Stomach (tissue), 19 donors: ENCODE data around the gene SNRNP48. TPM values are rescaled to one million over a fixed set of nuclear protein-coding genes. Genes with fewer than 3 reads are reported as not detected.

Source experiments
- DNase-seq, 2 donors: peaks; one replicate each; pipeline versions ENCODE4 v3.0.0 to v3.0.0-alpha.2; 2013 to 2019
- H3K27ac ChIP-seq, 5 donors: fragments of 200-600 bp in 4 of 5; sonication (generic) in 4 of 5; one replicate each; pipeline ENCODE4 v1.5.1; 2013 to 2019; ENCODE audit warnings: mild to moderate bottlenecking in 1 of 5, moderate library complexity in 1 of 5
- H3K27me3 ChIP-seq, 3 donors: fragments of 200-600 bp; sonication (generic); one replicate each; pipeline ENCODE4 v1.5.1; 2017 to 2019; ENCODE audit warnings: mixed run types in 1 of 3
- H3K36me3 ChIP-seq, 4 donors: fragments of 200-600 bp; sonication (generic); 1 replicate in 3 of 4; 2 replicates in 1 of 4; pipeline ENCODE4 v1.5.1; 2016 to 2019
- H3K4me1 ChIP-seq, 4 donors: fragments of 200-600 bp; sonication (generic); one replicate each; pipeline ENCODE4 v1.5.1; 2016 to 2019
- H3K4me3 ChIP-seq, 4 donors: fragments of 200-600 bp; sonication (generic) in 3 of 4; one replicate each; pipeline ENCODE4 v1.5.1; 2016 to 2019; ENCODE audit warnings: mild to moderate bottlenecking in 1 of 4
- H3K9me3 ChIP-seq, 4 donors: fragments of 200-600 bp; sonication (generic); one replicate each; pipeline ENCODE4 v1.5.1; 2016 to 2019
- EP300 ChIP-seq: sonication (generic); formaldehyde crosslinking; IDR thresholded peaks from one replicate; pipeline ENCODE4 v1.6.1; 2017; ENCODE audit warnings: antibody characterized with exemption
- POLR2A ChIP-seq, 4 donors: fragments of 450-650 bp; IDR thresholded peaks; one replicate each; pipeline ENCODE4 v1.6.1; 2016; ENCODE audit warnings: antibody characterized with exemption in 4 of 4, control low read depth in 2 of 4, mild to moderate bottlenecking in 1 of 4, moderate library complexity in 1 of 4
- POLR2AphosphoS5 ChIP-seq, 3 donors: sonication (generic); formaldehyde crosslinking; IDR thresholded peaks; one replicate each; pipeline ENCODE4 v1.6.1; 2016; ENCODE audit warnings: antibody characterized with exemption in 3 of 3
- WGBS, 5 donors: extraction: QIAGEN DNeasy Blood & Tissue Kit in 3 of 5; methylation state at CpG; one replicate each; pipeline versions ENCODE4 v1.1.5 to v1.1.7; 2013 to 2018; 5-methylcytosine and 5-hydroxymethylcytosine counted together
- intact Hi-C: fragments of 100-400 bp; cut with DNase I; formaldehyde crosslinking; loops from one replicate; pipeline ENCODE4 v1.15.1; 2023; ENCODE audit warnings: low total_unique reads
- long read RNA-seq, 10 donors: transcript quantifications; one replicate each; lab custom pipeline, GENCODE V29; 2026
- polyA plus RNA-seq, 3 donors: library from polyadenylated mRNA; stranded (reverse); fragments of 200-250 nt; gene quantifications; one replicate each; pipeline ENCODE4 v1.2.3, GENCODE V29; 2013
- total RNA-seq, 5 donors: library from RNA; depleted of rRNA; stranded (reverse); fragments of >200 nt; gene quantifications; one replicate each; pipeline versions ENCODE4 v1.1.0 to v1.2.3, GENCODE V29; 2014 to 2016
- TF ChIP-seq, protein P1 (sequence below), 7 experiments: fragments of 450-650 bp in 4 of 7; fragments of 200-600 bp in 3 of 7; sonication (generic) in 3 of 7; IDR thresholded peaks; one replicate each; pipeline ENCODE4 v1.5.1; 2016 to 2019; ENCODE audit warnings: antibody characterized with exemption in 7 of 7, control low read depth in 2 of 7, mild to moderate bottlenecking in 1 of 7
- donor health status: healthy with polysubstance abuse.
- donor health status: Bipolar disorder and iron deficiency.
- donor health status: healthy.

The SNRNP48 gene
- 100 to 1,000 TPM in 1 of 5 donors, 10 to 100 TPM in 4; 12.6 to 138 (median 16.8) TPM for total RNA-seq
- polyA plus RNA-seq: 1 to 10 TPM; 5.1 to 7.9 (median 5.9) TPM
- long read RNA-seq, donor 1, partial matches to known transcripts: 0 of 2 reads
- long read RNA-seq, donor 1, other reads (novel, unspliced or antisense): 0 of 2 reads
- long read RNA-seq, donor 2, partial matches to known transcripts: 0 of 3 reads
- long read RNA-seq, donor 2, other reads (novel, unspliced or antisense): 0 of 3 reads
- long read RNA-seq, donor 3, full-length matches to known transcripts: 1 of 1 reads
- long read RNA-seq, donor 3, partial matches to known transcripts: 0 of 1 reads
- long read RNA-seq, donor 3, other reads (novel, unspliced or antisense): 0 of 1 reads
- long read RNA-seq, donor 4: 0 reads
- long read RNA-seq, donor 5, full-length matches to known transcripts: 1 of 1 reads
- long read RNA-seq, donor 5, partial matches to known transcripts: 0 of 1 reads
- long read RNA-seq, donor 5, other reads (novel, unspliced or antisense): 0 of 1 reads
- long read RNA-seq, donor 6, full-length matches to known transcripts: 4 of 4 reads
- long read RNA-seq, donor 6, partial matches to known transcripts: 0 of 4 reads
- long read RNA-seq, donor 6, other reads (novel, unspliced or antisense): 0 of 4 reads
- long read RNA-seq, donor 7, full-length matches to known transcripts: 2 of 2 reads
- long read RNA-seq, donor 7, partial matches to known transcripts: 0 of 2 reads
- long read RNA-seq, donor 7, other reads (novel, unspliced or antisense): 0 of 2 reads
- long read RNA-seq, donor 8, full-length matches to known transcripts: 2 of 2 reads
- long read RNA-seq, donor 8, partial matches to known transcripts: 0 of 2 reads
- long read RNA-seq, donor 8, other reads (novel, unspliced or antisense): 0 of 2 reads
- long read RNA-seq, donor 9, partial matches to known transcripts: 0 of 1 reads
- long read RNA-seq, donor 9, other reads (novel, unspliced or antisense): 0 of 1 reads
- long read RNA-seq, donor 10, partial matches to known transcripts: 0 of 2 reads
- long read RNA-seq, donor 10, other reads (novel, unspliced or antisense): 0 of 2 reads

DNA sequence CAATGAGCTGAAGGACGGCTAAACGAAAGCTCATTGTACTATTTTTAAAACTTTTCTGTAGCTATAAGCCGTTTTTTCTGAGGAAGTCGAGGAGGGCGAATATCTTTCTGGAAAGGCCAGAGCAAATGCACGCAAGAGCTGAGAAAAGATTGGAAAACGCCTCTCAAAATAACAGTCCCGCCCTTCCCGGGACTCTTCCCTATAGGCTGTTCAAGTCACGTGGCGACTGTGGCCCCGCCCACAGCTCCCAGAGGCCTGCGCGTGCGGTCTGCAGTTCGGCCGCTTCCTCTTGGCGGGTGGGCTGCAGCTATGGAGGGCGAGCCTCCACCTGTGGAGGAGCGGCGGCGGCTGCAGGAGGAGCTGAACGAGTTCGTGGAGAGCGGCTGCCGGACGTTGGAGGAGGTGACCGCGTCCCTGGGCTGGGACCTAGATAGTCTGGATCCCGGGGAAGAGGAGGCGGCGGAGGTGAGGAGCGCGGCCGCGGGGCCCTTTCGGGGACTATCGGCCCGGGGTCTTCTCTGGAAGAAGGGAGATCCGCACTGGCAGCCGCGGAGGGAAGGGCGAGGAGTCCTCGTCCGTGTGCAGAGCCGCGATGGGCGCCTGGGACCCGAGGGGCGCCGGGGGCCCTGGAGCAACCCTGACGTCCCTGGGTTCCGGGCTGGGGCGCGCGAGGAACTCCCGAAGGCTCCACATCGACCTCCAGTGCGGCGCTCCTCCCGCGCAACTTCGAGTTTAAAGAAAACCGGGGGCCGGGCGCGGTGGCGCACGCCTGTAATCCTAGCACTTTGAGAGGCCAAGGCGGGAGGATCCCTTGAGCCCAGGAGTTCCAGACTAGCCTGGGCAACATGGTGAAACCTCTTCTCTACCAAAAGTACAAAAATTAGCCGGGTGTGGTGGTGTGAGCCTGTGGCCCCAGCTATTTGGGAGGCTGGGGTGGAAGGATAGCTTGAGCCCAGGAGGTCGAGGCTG, at the start of gene SNRNP48:
Gene SNRNP48, plus strand, starts transcription at position 250 of the 969 bp plus-strand sequence. Its CDS starts 60 bp downstream, at position 310.
- Histone ChIP-seq H3K4me3 (peak within 1 kb of the TSS; percentile 89 to 99 (median 90)), H3K27ac (peak within 1 kb of the TSS; percentile 63 to 86 (median 77)), H3K27me3 (no peaks in the 10 kb centered on the region), H3K36me3 (peaks cover 0 to 21% (median 17%) of the 10 kb centered on the region in 4 donors), H3K4me1 (peaks cover 20 to 64% (median 39%) of the 10 kb centered on the region in 4 donors), H3K9me3 (no peaks in the 10 kb centered on the region)
- 0 to 1% (median 1%) methylated on average over 46 to 72 of the region's 72 CpGs for WGBS, 5 donors
- intact Hi-C loops: loop anchor here (10.0 kb wide), 1 partner anchor 195 kb away; no protein-coding TSS in a partner anchor
- TF ChIP-seq POLR2A (IDR thresholded peaks at IDR 0.05): peak in 2 of 4 donors; percentile 38 to 68
- TF ChIP-seq, protein P1, sequence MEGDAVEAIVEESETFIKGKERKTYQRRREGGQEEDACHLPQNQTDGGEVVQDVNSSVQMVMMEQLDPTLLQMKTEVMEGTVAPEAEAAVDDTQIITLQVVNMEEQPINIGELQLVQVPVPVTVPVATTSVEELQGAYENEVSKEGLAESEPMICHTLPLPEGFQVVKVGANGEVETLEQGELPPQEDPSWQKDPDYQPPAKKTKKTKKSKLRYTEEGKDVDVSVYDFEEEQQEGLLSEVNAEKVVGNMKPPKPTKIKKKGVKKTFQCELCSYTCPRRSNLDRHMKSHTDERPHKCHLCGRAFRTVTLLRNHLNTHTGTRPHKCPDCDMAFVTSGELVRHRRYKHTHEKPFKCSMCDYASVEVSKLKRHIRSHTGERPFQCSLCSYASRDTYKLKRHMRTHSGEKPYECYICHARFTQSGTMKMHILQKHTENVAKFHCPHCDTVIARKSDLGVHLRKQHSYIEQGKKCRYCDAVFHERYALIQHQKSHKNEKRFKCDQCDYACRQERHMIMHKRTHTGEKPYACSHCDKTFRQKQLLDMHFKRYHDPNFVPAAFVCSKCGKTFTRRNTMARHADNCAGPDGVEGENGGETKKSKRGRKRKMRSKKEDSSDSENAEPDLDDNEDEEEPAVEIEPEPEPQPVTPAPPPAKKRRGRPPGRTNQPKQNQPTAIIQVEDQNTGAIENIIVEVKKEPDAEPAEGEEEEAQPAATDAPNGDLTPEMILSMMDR (IDR thresholded peaks at IDR 0.05): peak in 1 of 7 experiments; percentile 19
- TF ChIP-seq POLR2AphosphoS5 (IDR thresholded peaks at IDR 0.05): peak; percentile 61 to 90 (median 76)
- TF ChIP-seq EP300: no peak
- DNase-seq: peak; percentile 96 to 98

DNA sequence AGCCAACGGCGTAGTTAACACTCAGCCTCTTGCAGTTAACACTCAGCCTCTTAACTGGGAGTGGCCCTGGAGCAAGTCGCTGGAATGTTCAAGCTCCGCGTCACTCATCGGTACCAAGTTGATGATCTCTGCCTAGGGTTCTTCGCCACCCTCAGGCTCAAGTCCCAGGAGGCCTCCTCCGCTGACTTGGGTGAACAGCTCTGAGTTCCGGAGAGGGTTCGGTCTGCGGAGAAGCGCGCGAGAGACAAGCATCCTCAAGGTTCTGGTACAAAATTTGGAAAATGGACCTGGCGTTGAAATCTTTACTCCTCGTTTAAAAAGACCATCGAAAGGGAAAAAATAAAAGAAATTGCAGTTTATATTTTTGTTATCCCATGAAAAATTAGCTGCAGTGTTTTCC, 49.4 kb upstream of the SNRNP48 start:
- Histone ChIP-seq H3K9me3 (no peaks in the 10 kb centered on the region), H3K36me3 (no peaks in the 10 kb centered on the region), H3K4me1 (peaks cover 20 to 38% (median 29%) of the 10 kb centered on the region in 4 donors), H3K4me3 (peak overlapping the region; percentile 59 to 81 (median 61)), H3K27me3 (peaks cover 11 to 86% (median 22%) of the 10 kb centered on the region in 3 donors), H3K27ac (peak overlapping the region; percentile 51 to 95 (median 86))
- DNase-seq: peak; percentile 43 to 79
- WGBS, 5 donors: 23 to 28% (median 27%) methylated on average over 17 of the region's 17 CpGs
- no peak for TF ChIP-seq EP300
- TF ChIP-seq, protein P1 (IDR thresholded peaks at IDR 0.05): no peak
- intact Hi-C loops: no loop called here

- Histone ChIP-seq H3K27ac (peak within 1 kb of the TSS; percentile 81 to 95 (median 89)), H3K4me1 (peaks cover 20 to 46% (median 29%) of the 10 kb centered on the region in 4 donors), H3K27me3 (peaks cover 11 to 81% (median 22%) of the 10 kb centered on the region in 3 donors), H3K4me3 (peak within 1 kb of the TSS; percentile 59 to 81 (median 61)), H3K36me3 (no peaks in the 10 kb centered on the region), H3K9me3 (no peaks in the 10 kb centered on the region)
- intact Hi-C loops: no loop called here
- WGBS, 5 donors: 0 to 1% (median 1%) methylated on average over 23 to 105 of the region's 105 CpGs
- peak in 1 of 4 donors; percentile 82 for TF ChIP-seq POLR2A (IDR thresholded peaks at IDR 0.05)
- peak in 2 of 3 donors; percentile 93 to 95 for TF ChIP-seq POLR2AphosphoS5 (IDR thresholded peaks at IDR 0.05)
- TF ChIP-seq, protein P1 (IDR thresholded peaks at IDR 0.05): no peak
- no peak for TF ChIP-seq EP300
- DNase-seq: peak; percentile 89 to 95
Observed at GRCh38 chr6:7541175-7542064, 48.6 kb upstream of the SNRNP48 start, which contains the start of gene DSP. Gene DSP, plus strand, starts transcription at chr6:7541671. Its CDS starts 245 bp downstream, at chr6:7541916.
